ENCODE results near the gene ZNF397.
"Not testable (repeated sequence)": the region's sequence is repeated elsewhere in the genome, so short reads cannot be mapped to it uniquely, and the experiment has no call there.

ZNF397 gene

DNA sequence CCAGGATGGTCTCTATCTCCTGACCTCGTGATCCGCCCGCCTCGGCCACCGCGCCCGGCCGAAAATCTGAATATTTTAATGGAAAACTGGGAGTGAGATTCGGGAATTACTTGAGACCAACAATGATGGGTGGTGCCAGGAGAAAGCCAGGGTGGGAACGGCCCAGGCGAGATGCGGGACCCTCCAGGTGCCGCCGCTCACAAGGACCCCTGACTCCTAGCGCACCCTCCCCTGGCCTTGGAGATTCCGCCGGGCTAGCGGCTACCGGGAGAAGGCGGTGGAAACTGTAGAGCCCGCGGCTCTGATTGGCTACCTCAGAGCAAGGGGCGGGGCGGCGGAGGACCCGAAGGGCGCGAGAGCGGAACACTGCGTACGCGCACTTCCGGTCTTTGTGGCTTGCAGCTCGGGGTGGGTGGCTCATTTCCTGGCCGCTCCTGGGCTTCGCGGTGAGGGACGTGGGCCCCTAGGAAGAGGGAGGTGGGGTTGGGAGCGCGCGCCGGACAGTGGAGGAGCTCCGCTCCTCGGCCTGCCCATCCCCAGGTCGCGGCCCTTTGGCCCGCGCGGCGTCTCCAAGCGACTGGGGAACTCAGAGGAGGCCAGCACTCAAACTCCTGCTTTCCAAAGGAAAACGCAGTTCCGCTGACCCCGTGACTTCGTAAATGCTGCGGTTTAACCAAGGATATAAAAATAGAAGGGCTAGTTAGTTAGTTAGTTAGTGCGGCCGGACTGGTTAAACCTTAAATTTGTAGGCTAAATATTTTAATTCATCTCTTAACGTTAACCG is at the start of gene ZNF397:
ZNF397 (plus strand) TSS at position 371 of the 784 bp plus-strand sequence. CDS start 1,437 bp downstream, outside the sequence.
- DNase-seq (ENCODE audit: low read depth in 2 of 2) = peak; percentile 91 to 96

DNA sequence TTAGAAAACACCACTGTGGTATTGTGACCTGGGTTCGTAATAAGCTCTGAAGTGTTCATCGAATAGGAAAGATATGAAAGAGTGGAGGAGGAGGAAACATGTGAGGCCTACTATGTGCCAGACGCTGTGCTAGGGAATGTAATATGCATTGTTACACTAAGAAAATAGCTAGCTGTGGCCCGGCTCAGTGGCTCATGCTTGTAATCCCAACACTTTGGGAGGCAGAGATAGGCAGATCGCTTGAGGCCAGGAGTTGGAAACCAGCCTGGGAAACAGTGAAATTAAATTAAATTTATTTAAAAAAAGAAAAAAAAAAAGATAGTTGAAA is 49.2 kb upstream of the ZNF397 start:
- no peak for DNase-seq (ENCODE audit: low read depth in 2 of 2)

DNA sequence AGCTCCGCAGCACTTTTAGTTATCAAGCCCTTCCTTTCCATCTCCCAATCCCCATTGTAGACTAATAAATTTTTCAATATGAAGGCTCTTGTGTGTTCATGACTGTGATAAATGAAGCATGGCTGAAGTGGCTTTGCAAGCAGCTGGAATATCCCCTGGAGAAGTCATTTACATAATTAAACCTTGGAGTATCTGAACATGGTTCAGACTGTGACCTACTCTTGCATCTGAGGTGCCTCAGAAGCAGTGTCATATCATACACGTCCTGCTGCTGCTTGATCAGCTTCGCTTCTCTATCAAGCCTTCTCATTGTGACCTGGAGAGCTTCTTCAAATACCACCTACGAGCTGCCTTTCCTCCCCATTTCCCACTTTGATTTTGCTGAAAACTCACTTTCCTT is 48.4 kb upstream of the ZNF397 start:
- no peak for DNase-seq (ENCODE audit: low read depth in 2 of 2)

- DNase-seq (ENCODE audit: low read depth in 2 of 2) = no peak
Observed at GRCh38 chr18:35193316-35193715, 47.5 kb upstream of the ZNF397 start.

DNA sequence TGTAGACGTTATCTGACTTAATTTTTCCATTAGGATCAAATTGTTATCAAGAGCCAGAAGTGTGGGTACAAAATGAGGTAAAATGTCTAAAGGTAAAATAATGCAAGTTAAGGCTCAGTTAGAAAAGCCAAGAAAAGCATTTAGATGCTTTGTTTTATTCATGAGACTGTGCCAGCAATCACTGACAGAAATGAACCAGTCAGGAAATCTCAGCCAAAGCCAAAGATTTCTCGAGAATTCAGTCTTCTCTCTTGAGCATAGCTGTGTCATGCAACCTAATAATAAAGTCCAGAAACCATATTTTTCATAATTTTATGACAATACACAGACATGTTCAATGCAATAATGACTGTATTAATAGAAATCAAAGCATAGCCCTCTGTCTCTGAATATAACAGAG is 43.5 kb upstream of the ZNF397 start:
- DNase-seq (ENCODE audit: low read depth in 2 of 2) = no peak

GRCh38 chr18:35201256-35201931 is 39.4 kb upstream of the ZNF397 start:
- no peak for DNase-seq (ENCODE audit: low read depth in 2 of 2)

- DNase-seq (ENCODE audit: low read depth in 2 of 2) = no peak
Observed at GRCh38 chr18:35203067-35203466, 37.8 kb upstream of the ZNF397 start.

GRCh38 chr18:35205199-35205712 is 35.6 kb upstream of the ZNF397 start:
- no peak for DNase-seq (ENCODE audit: low read depth in 2 of 2)

DNA sequence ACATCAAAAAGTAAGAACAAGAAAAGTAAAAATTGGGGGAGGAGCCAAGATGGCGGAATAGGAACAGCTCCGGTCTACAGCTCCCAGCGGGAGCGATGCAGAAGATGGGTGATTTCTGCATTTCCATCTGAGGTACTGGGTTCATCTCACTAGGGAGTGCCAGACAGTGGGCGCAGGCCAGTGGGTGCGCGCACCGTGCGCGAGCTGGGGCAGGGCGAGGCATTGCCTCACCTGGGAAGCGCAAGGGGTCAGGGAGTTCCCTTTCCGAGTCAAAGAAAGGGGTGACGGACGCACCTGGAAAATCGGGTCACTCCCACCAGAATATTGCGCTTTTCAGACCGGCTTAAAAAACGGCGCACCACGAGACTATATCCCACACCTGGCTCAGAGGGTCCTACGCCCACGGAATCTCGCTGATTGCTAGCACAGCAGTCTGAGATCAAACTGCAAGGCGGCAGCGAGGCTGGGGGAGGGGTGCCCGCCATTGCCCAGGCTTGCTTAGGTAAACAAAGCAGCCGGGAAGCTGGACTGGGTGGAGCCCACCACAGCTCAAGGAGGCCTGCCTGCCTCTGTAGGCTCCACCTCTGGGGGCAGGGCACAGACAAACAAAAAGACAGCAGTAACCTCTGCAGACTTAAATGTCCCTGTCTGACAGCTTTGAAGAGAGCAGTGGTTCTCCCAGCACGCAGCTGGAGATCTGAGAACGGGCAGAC is 34.9 kb upstream of the ZNF397 start:
- DNase-seq (ENCODE audit: low read depth in 2 of 2) = not testable (repeated sequence)

DNA sequence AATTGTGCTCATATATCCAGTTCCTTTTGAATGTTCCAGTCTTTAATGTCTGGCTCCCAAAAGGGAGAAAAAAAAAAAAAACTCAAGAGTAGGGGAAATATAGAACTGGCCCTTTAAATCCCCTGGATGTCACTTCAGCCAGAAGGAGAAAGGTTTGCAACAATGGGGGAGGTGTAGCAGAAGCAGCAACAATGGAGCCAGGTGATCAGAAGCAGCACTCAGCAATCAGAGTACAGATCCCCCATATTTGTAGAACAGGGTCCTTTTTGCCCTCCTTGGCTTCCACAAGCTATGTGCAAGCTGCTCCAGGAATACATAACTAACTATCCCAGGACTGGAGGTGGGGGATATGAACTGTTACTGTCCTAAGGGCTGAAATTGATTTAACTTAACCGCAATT is 25.8 kb upstream of the ZNF397 start:
- no peak for DNase-seq (ENCODE audit: low read depth in 2 of 2)

- DNase-seq (ENCODE audit: low read depth in 2 of 2) = not testable (repeated sequence)
Observed at GRCh38 chr18:35216611-35217010, 24.2 kb upstream of the ZNF397 start.

DNA sequence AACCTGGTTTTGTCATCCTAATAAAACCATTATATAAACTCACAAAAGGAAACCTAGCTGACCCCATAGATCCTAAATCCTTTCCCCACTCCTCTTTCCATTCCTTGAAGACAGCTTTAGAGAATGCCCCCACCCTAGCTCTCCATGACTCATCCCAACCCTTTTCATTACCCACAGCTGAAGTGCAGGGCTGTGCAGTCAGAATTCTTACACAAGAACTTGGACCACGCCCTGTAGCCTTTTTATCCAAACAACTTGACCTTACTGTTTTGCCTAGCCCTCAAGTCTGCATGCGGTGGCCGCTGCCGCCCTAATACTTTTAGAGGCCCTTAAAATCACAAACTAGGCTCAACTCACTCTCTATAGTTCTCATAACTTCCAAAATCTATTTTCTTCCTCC is 21.5 kb upstream of the ZNF397 start:
- not testable (repeated sequence) for DNase-seq (ENCODE audit: low read depth in 2 of 2)

DNA sequence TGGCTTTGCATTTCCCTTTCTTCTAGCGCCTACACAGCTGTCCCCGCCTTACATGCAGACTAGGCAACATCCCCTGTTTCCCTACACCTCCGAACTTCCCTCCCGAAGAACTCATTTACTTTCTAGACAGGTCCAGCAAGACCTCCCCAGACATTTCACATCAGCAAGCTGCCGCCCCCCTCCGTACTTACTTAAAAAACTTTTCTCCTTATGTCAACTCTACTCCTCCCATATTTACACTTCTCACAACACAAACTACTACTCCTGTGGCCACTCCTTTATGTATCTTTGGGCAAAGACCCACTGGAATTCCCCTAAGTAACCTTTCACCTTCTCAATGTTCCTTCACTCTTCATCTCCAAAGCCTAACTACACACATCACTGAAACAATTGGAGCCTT is 20.4 kb upstream of the ZNF397 start:
- DNase-seq (ENCODE audit: low read depth in 2 of 2) = no peak

- DNase-seq (ENCODE audit: low read depth in 2 of 2) = no peak
Observed at GRCh38 chr18:35223797-35224196, 17.0 kb upstream of the ZNF397 start.

- DNase-seq (ENCODE audit: low read depth in 2 of 2) = no peak
Observed at GRCh38 chr18:35227254-35227653, 13.6 kb upstream of the ZNF397 start.

DNA sequence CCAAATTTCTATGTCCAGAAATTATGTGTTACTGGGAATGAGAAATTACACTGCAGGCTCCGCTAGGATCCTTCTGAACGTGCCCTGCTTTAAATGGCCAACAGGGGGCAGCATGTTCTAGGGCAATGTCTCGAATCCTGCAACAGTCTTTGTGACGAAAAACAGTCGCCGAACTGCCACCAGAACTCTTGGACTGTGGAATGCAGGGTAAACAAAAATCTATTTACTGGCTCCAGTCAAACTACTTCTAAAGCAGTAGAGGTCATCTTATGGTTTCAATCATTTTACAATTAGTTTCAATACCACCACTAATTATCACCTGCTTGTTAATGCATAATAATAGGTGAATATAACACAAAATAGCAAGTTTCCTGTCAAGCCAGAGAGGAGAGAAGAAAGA is 9.8 kb upstream of the ZNF397 start:
- DNase-seq (ENCODE audit: low read depth in 2 of 2) = peak; percentile 53 to 72

DNA sequence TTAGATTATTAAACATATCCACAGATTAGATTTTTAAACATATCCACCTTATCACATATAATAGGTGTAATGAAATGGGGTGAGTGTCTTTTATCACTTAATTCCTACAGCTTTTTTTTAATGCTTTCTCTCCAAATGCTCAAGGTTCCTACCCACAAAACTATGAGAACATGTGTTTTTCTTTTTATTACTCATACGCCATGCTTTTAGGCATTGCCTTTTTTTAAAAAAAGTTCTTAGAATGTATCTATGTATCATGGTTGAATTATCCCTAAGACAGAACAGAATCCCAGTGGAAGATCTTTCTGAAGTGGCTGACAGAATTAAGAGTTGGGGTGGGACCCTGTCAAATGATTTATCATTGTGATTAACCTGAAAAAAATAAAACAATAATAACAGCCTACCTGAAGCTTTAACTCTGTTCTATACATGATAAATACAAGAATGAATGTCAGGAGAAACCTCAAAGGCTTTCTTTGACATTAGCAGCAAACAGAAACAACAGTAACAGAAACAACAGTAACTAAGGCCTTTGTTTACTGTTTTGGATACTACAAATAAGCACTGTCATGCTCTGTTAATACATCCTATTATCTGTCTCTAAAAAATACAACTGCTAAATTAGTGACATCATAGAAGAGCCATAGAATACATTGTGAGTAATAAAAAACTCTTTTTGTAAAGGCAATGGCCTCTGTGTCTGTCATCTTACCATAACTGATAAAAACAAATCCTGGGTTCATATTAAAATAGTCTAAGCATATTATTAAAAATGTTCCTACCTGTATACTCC is 4.1 kb upstream of the ZNF397 start:
- DNase-seq (ENCODE audit: low read depth in 2 of 2) = no peak

DNA sequence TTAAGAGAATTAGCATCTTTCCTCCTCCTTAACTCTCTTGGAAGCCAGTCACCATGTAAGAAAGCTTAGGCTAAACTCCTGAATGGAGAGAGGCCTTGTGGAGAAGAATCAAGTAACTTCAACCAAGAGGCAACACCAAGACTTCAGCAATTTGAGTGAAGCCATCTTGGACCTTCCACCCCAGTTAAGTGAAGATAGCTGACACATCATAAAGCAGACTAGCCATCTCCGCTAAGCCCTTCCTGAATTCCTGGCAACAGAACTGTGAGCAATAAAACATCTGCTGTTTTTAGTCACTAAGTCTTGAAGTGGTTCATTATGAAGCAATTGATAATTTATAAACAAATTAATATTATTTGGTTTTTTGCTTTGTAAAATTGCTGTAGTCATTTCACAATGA is 1.5 kb upstream of the ZNF397 start:
- no peak for DNase-seq (ENCODE audit: low read depth in 2 of 2)

- no peak for DNase-seq (ENCODE audit: low read depth in 2 of 2)
Observed at GRCh38 chr18:35241448-35241804, 592 bp downstream of the ZNF397 start.

DNA sequence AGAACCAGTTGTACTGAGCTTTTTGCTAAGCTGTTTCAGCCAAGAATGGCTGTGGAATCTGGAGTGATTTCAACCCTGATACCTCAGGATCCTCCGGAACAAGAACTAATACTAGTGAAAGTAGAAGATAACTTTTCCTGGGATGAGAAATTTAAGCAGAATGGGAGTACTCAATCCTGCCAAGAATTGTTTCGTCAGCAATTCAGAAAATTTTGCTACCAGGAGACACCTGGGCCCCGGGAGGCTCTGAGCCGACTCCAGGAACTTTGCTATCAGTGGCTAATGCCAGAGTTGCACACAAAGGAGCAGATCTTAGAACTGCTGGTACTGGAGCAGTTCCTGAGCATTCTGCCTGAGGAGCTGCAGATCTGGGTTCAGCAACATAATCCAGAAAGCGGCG is 1.6 kb downstream of the ZNF397 start:
- DNase-seq (ENCODE audit: low read depth in 2 of 2) = no peak

- no peak for DNase-seq (ENCODE audit: low read depth in 2 of 2)
Observed at GRCh38 chr18:35244671-35245070, 3.8 kb downstream of the ZNF397 start.
